Measurements from ENCODE around the gene SLX4IP.
A peak's percentile ranks its signal among the peaks of the same experiment; 100 is the strongest.
"Not testable (repeated sequence)": the region's sequence is repeated elsewhere in the genome, so short reads cannot be mapped to it uniquely, and the experiment has no call there.

The SLX4IP gene

DNA sequence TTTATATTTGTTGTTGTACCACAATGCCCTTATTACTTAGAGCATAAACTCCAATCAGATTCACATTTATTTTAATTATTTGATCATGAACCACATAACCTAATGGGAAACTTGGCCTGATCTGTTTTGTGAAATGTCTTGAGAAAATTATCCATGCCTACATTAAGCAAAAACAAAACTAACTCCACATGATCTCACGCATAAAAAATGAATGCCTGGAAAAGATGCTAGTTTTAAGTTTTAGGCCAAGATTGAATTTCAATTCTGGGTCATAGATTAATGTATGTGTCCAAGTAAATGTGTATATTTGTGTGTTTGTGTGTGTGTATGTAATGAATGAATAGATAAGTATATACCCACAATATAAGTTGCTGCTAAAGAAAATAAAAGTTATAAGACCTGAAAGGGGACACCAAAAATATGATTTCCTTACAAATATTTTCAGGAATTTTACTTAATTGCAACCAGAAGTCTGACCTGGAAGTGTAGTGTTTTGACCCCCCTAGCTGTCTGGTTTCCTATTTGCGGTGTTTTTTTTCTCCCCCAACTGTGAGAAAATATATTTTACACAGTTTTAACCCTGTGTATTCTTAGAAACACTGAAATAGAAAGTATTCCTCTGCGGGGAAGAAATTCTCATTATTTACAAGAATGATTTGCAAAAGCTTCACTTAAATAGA lies 141.4 kb downstream of the SLX4IP start:
- DNase-seq, result no peak

DNA sequence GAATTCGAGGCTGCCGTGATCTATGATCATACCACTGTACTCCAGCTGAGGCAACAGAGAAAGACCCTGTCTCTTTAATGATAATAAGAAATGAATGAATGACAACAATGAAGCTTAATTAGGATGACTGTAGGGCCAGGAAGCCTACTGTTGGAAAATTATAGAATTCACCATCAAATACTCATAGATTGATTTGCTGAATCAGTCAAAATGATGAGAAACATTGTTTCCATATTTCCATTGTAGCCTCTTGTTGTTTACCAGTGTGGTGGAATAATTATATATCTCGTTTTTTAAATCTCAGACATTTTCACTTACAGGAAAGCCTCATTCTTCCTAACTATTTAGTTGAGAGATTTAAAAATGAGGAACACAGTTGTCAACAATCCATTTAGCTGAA lies 142.5 kb downstream of the SLX4IP start:
- DNase-seq, result no peak

DNA sequence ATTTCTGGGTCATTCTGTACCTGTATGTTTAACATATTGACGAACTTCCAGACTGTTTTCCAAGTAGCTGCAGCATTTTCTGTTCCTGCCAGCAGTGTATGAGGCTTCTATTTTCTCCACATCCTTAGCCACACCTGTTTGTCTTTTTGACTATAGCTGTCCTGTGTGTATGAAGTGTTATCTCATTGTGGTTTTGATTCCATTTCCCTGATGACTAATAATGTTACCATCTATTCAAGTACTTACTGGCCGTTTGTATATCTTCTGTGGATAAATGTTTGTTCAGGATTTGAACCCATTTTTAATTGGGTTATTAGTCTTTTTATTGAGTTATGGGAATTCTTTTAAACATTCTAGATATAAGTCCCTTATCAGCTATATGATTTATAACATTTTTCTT lies 143.5 kb downstream of the SLX4IP start:
- peak; percentile 82 for DNase-seq

- DNase-seq, result no peak
These were observed 144.8 kb downstream of the SLX4IP start for GRCh38 chr20:10579942-10580341.

GRCh38 chr20:10580700-10581099 lies 145.6 kb downstream of the SLX4IP start:
- no peak for DNase-seq

GRCh38 chr20:10581823-10582222 lies 146.7 kb downstream of the SLX4IP start:
- peak; percentile 96 for DNase-seq

DNA sequence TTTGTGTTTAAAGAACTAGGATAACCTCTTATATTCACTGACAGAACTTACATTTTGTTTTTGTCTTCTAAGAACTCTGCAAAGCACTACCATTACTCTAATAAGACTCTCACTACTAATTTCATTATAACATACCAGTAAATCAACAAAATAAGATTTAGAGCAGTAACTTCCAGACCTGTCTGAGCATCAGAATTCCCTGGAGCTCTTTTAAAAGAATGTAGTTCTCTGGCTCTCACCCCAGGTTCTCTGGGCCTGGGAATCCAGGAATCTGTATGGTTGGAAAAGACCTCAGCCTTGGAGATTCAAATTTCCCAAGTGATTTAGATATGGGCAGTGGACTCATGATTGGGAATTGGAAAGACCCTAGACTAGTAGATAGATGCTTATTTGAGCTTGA lies 149.3 kb downstream of the SLX4IP start:
- no peak for DNase-seq

DNA sequence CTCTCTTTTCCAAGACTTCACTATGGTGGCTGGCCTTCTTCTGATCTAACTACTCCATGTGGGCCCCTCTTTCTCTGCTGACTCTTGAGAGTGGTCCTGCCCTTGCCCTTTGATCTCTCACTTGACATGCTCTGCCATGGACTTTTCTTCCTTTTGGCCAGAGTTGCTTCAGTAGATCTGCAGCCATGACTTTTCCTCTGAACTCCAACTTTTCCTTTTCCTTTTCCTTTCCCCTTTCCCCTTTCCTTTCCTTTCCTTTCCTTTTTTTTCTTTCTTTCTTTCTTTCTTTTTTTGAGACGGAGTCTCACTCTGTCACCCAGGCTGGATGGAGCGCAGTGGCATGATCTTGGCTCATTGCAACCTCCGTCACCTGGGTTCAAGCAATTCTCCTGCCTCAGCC lies 150.2 kb downstream of the SLX4IP start:
- no peak for DNase-seq

- no peak for DNase-seq
These were observed 151.2 kb downstream of the SLX4IP start for GRCh38 chr20:10586296-10586695.

DNA sequence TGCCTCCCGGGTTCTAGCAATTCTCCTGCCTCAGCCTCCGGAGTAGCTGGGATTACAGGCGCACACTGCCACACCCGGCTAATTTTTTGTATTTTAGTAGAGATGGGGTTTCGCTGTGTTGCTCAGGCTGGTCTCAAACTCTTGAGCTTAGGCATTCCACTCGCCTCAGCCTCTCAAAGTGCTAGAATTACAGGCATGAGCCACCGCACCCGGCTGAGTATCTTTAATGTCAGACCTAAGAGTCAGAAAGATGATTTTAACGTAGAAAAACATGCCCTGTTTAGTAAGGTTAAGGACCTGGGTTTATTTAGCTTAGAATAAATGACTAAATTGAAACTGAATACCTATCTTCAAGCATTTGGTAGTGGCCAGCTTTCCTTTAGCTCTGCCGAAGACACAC lies 155.3 kb downstream of the SLX4IP start:
- DNase-seq, result not testable (repeated sequence)

DNA sequence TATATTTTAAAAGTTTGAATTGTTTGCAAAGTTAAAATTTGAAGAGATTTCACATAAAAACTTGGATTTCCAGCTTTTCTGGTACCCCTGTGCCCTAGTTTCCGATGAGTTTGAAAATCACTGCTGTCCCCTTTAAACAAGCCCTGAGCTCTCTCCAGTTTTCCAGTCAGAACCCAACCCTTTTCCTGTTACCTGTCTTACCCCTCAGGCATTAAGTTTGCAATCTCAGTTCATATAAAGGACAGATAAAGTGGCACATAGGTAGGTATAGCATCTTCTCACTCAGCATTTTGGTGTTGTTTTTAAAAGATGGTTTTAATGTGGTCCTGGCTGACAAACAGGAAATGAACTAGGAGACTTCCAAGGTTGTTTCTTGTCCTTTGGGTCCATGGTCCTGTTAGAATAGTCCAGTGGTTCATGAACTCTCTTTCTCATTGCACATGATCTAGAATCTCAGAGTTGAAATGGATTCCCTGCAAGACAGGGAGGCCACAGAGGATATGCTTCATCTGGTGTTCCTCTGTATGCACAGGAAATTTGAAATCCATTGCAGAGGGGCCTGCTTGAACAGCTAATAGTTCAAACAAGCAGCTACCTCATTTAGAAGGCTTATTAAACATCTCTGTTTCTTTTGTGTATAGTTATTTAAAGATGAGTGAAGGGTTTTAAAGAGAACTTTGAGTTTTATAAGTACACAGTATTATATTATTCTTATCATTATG lies 156.0 kb downstream of the SLX4IP start:
- no peak for DNase-seq

DNA sequence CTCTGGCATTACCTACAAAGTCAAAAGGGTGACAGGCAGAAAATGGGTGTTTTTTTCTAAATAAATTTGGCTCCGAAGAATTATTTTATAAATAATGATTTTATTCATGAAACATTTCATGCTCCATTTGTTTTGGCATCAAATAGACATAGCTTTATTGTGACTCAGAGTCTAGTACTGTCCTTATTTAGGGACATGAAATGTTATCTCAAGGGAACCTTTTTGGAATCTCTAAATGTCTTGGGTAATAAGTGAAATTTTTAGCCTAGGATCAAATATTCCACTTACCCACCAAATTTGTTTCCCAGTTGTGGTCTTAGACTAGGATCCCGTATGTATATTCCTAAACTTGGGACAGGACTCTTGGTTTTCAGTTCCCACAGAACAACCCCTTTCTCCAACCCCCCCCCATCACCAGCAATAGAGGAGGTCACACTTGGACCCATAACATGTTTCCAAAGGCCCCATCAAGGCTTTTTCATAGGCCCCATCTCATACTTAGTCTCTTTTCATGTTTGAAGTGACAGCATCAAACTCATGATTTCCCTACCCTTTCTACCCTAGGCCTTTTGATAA lies 156.9 kb downstream of the SLX4IP start:
- DNase-seq, result peak; percentile 95

DNA sequence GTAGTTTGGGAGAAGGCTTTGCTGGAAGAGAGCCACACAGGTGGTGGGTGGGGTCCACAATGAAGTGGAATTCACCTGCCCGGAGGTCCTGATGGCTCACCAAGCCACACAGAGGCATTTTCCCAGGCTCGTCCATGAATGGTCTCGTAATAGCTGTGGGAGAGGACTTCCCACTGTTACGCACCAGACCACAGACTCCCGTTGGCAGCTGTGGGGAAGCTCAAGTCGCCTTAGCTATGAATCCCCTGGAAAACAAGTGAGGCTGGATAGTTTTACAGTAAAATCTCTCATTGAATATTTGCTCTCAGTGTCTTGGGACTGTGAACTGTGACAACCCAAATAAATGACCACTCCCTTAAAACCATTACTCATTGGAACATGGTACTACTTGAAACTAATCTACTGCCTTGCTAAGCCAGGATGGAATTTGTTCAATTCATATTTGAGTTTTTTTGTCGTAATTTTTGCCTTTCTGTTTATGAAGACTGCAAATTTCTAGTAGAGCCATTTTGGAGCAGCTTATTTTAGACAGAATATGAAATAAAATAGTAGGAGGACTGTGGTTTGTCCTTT lies 159.3 kb downstream of the SLX4IP start:
- peak; percentile 81 for DNase-seq

GRCh38 chr20:10595266-10595665 lies 160.2 kb downstream of the SLX4IP start:
- no peak for DNase-seq

- DNase-seq, result no peak
These were observed 160.9 kb downstream of the SLX4IP start for GRCh38 chr20:10595985-10596384.

- DNase-seq, result peak; percentile 88
These were observed 161.6 kb downstream of the SLX4IP start for GRCh38 chr20:10596710-10597121.

DNA sequence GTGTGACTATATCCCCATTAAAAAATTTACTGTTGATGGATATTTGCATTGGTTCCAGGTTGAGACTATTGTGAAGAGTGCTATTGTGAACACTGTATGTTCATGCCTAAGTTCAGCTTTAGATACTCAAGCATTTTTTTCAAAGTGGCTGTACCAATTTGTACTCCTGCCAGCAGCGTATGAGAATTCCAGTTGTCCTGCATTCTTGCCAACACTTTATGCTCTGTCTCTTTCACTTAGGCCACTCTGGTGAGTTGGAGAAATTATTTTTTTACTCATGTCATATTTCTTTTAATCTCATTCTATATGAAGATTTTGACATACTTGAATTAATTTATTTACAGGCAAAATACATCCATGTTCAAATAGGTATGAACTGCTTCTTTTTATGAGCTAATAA lies 162.5 kb downstream of the SLX4IP start:
- no peak for DNase-seq

GRCh38 chr20:10602221-10602871 lies 167.2 kb downstream of the SLX4IP start:
- no peak for DNase-seq

GRCh38 chr20:10603378-10603777 lies 168.3 kb downstream of the SLX4IP start:
- DNase-seq, result no peak

DNA sequence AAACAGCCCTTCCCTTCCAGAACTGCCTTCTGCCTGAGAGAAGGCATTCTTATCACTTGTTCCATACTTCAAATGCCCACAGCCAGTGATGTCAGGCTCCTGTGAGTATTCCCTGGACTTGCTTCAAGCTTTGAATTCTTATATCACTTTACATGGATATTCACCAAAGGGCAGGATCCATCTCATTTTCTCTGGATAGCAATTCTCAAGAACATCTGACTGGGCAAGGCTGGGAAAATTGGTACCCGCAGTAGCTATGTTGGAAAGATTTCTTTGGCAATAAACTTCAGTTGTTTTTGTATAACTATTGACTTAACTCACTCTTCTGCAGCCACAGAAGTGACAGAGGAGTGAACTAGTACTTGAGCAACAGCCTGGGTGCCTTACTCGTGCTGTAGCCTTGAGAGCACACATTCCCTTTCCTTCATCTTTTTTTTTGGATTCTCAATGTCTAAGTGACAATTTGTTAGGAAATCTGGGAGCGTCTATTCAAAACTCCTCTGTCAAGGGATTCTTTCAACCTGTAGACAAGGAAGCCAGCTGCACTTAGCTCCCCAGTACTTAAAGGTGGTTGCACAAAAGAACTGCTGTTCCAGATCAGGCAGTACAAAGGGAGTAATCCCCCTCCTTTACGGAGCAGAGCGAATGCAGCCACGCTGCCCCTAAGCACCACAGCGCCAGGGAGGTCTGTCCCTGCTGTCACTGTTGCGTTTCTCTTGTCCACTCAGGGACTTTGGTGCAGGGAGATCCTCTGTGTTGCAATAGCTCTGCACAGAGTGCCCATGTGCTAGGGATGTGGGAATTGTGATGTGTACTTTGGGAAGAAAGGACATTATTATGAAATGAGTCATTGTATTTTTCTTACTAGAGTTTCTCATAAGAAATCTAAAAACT lies 169.1 kb downstream of the SLX4IP start:
- peak; percentile 98 for DNase-seq

GRCh38 chr20:10604865-10605440 lies 169.8 kb downstream of the SLX4IP start:
- DNase-seq, result peak; percentile 44

All from fibroblast of skin of back (primary cell).